ENCODE data around the gene KLHL5. TPM values are rescaled to one million over a fixed set of nuclear protein-coding genes. Genes with fewer than 3 reads are reported as not detected.

Gene KLHL5
- polyA plus RNA-seq, 3 donors = 16.7 to 32.2 (median 23.3) TPM

- TF ChIP-seq CTCF (IDR thresholded peaks at IDR 0.05) = no peak
- Mint-ChIP-seq H3K4me1 (no peaks in the 10 kb centered on the region), H3K9me3 (peaks cover 0 to 5% (median 2%) of the 10 kb centered on the region in 7 donors), H3K27ac (no peak overlapping the region), H3K27me3 (ENCODE audit: low read depth in 3 of 3) (no peaks in the 10 kb centered on the region), H3K36me3 (peaks cover 10 to 11% of the 10 kb centered on the region in 2 donors), H3K4me3 (no peak overlapping the region)
- no peaks in the 10 kb centered on the region for H4K20me1 ChIP-seq (ENCODE audit: insufficient read depth, low read length)
- H3K36me3 ChIP-seq (replicated peaks in 1 of 2; ENCODE audit: control insufficient read depth in 1 of 2, insufficient read depth in 2 of 2, low read length in 2 of 2) = peaks cover 0 to 10% of the 10 kb centered on the region in 2 donors
- H3K4me1 ChIP-seq (ENCODE audit: control insufficient read depth in 1 of 2, insufficient read depth in 2 of 2, low read length in 2 of 2) = no peaks in the 10 kb centered on the region
- H3K9ac ChIP-seq (ENCODE audit: insufficient read depth, low read length, poor library complexity, severe bottlenecking) = no peak overlapping the region
- H3K79me2 ChIP-seq (ENCODE audit: insufficient read depth, low read length) = no peaks in the 10 kb centered on the region
- no peak overlapping the region for H3K4me3 ChIP-seq (replicated peaks in 1 of 3; ENCODE audit: low read depth in 2 of 3, low read length in 3 of 3)
- WGBS (ENCODE audit: insufficient coverage) = 100% methylated on average over 2 of the region's 11 CpGs
- no peak overlapping the region for H3K27ac ChIP-seq (ENCODE audit: low read depth in 1 of 2, low read length in 2 of 2)
- no peak overlapping the region for H3K4me2 ChIP-seq (replicated peaks; ENCODE audit: extremely low read depth, low read length, poor library complexity, severe bottlenecking)
- DNase-seq = no peak
- no peaks in the 10 kb centered on the region for H3K9me3 ChIP-seq (replicated peaks in 1 of 2; ENCODE audit: control insufficient read depth in 1 of 2, insufficient read depth in 1 of 2, low read length in 2 of 2)
- no peaks in the 10 kb centered on the region for H3K27me3 ChIP-seq (ENCODE audit: control insufficient read depth in 2 of 2, insufficient read depth in 2 of 2, low read length in 2 of 2)
- H2AFZ ChIP-seq (ENCODE audit: insufficient read depth, low read depth, low read length, poor library complexity, severe bottlenecking) = no peak overlapping the region
- intact Hi-C loops (cut with micrococcal nuclease) = no loop called here
Measured at GRCh38 chr4:39126256-39127095, 64.4 kb downstream of the KLHL5 start.

- intact Hi-C loops (cut with micrococcal nuclease) = no loop called here
- H3K9ac ChIP-seq (ENCODE audit: insufficient read depth, low read length, poor library complexity, severe bottlenecking) = no peak overlapping the region
- Mint-ChIP-seq H3K27me3 (ENCODE audit: low read depth in 3 of 3) (peaks cover 0 to 3% (median 0%) of the 10 kb centered on the region in 3 donors), H3K4me3 (no peak overlapping the region), H3K36me3 (no peaks in the 10 kb centered on the region), H3K4me1 (peaks cover 8% of the 10 kb centered on the region), H3K9me3 (peaks cover 0 to 2% (median 0%) of the 10 kb centered on the region in 7 donors), H3K27ac (no peak overlapping the region)
- no peaks in the 10 kb centered on the region for H4K20me1 ChIP-seq (ENCODE audit: insufficient read depth, low read length)
- H3K4me3 ChIP-seq (replicated peaks in 1 of 3; ENCODE audit: low read depth in 2 of 3, low read length in 3 of 3) = no peak overlapping the region
- 100% methylated on average over 2 of the region's 3 CpGs for WGBS (ENCODE audit: insufficient coverage)
- no peak for DNase-seq
- TF ChIP-seq CTCF (IDR thresholded peaks at IDR 0.05) = no peak
- H3K36me3 ChIP-seq (replicated peaks in 1 of 2; ENCODE audit: control insufficient read depth in 1 of 2, insufficient read depth in 2 of 2, low read length in 2 of 2) = no peaks in the 10 kb centered on the region
- H2AFZ ChIP-seq (ENCODE audit: insufficient read depth, low read depth, low read length, poor library complexity, severe bottlenecking) = no peak overlapping the region
- H3K79me2 ChIP-seq (ENCODE audit: insufficient read depth, low read length) = no peaks in the 10 kb centered on the region
- H3K27me3 ChIP-seq (ENCODE audit: control insufficient read depth in 2 of 2, insufficient read depth in 2 of 2, low read length in 2 of 2) = no peaks in the 10 kb centered on the region
- H3K4me1 ChIP-seq (ENCODE audit: control insufficient read depth in 1 of 2, insufficient read depth in 2 of 2, low read length in 2 of 2) = peaks cover 3 to 5% of the 10 kb centered on the region in 2 donors
- H3K27ac ChIP-seq (ENCODE audit: low read depth in 1 of 2, low read length in 2 of 2) = no peak overlapping the region
- H3K4me2 ChIP-seq (replicated peaks; ENCODE audit: extremely low read depth, low read length, poor library complexity, severe bottlenecking) = no peak overlapping the region
- no peaks in the 10 kb centered on the region for H3K9me3 ChIP-seq (replicated peaks in 1 of 2; ENCODE audit: control insufficient read depth in 1 of 2, insufficient read depth in 1 of 2, low read length in 2 of 2)
Measured at GRCh38 chr4:39133623-39134022, 71.6 kb downstream of the KLHL5 start.

Data from CD14-positive monocyte (primary cell).